Measurements from ENCODE around the gene CD300LD. TPM values are rescaled to one million over a fixed set of nuclear protein-coding genes. Genes with fewer than 3 reads are reported as not detected.

Gene CD300LD
- polyA plus RNA-seq, 1 experiment = not detected

GRCh38 chr17:74603037-74603635, 11.1 kb upstream of the CD300LD start:
- no peaks in the 10 kb centered on the region for H3K9me3 ChIP-seq (ENCODE audit: control insufficient read depth, insufficient read depth, low read length)
- no peak for DNase-seq (ENCODE audit: low read depth, low spot score)
- TF ChIP-seq CTCF (IDR thresholded peaks at IDR 0.05; ENCODE audit: low read depth, low read length) = no peak
- no peak overlapping the region for H3K27ac ChIP-seq (ENCODE audit: low read depth, low read length)
- H3K27me3 ChIP-seq (ENCODE audit: control insufficient read depth, insufficient read depth, low read length) = no peaks in the 10 kb centered on the region
- CTCF ChIA-PET = interaction anchor here (1.1 to 1.8 kb wide), 2 partner anchors 16 to 236 kb away, joined by 3 to 4 read pairs; partner anchors contain the start of gene GPR142
- POLR2A ChIA-PET = no interaction called here
- no peak overlapping the region for H3K4me3 ChIP-seq (ENCODE audit: low read depth, low read length)

- Histone ChIP-seq H3K27ac (ENCODE audit: low read depth, low read length) (no peak overlapping the region), H3K27me3 (ENCODE audit: control insufficient read depth, insufficient read depth, low read length) (no peaks in the 10 kb centered on the region), H3K4me3 (ENCODE audit: low read depth, low read length) (no peak overlapping the region), H3K9me3 (ENCODE audit: control insufficient read depth, insufficient read depth, low read length) (no peaks in the 10 kb centered on the region)
- ChIA-PET CTCF (interaction anchor here (1.1 to 1.8 kb wide), 2 partner anchors 15 to 235 kb away, joined by 3 to 4 read pairs; partner anchors contain the start of gene GPR142), POLR2A (no interaction called here)
- no peak for DNase-seq (ENCODE audit: low read depth, low spot score)
- TF ChIP-seq CTCF (IDR thresholded peaks at IDR 0.05; ENCODE audit: low read depth, low read length) = peak; percentile 56
These were observed 10.0 kb upstream of the CD300LD start for GRCh38 chr17:74601944-74602572.

- no peaks in the 10 kb centered on the region for H3K9me3 ChIP-seq (ENCODE audit: control insufficient read depth, insufficient read depth, low read length)
- CTCF ChIA-PET = no interaction called here
- POLR2A ChIA-PET = no interaction called here
- DNase-seq (ENCODE audit: low read depth, low spot score) = no peak
- TF ChIP-seq CTCF (IDR thresholded peaks at IDR 0.05; ENCODE audit: low read depth, low read length) = no peak
- no peaks in the 10 kb centered on the region for H3K27me3 ChIP-seq (ENCODE audit: control insufficient read depth, insufficient read depth, low read length)
- no peak overlapping the region for H3K4me3 ChIP-seq (ENCODE audit: low read depth, low read length)
- H3K27ac ChIP-seq (ENCODE audit: low read depth, low read length) = no peak overlapping the region
These were observed 7.4 kb upstream of the CD300LD start for GRCh38 chr17:74599448-74599939.

GRCh38 chr17:74599023-74599399, 6.9 kb upstream of the CD300LD start:
- CTCF ChIA-PET = no interaction called here
- TF ChIP-seq CTCF (IDR thresholded peaks at IDR 0.05; ENCODE audit: low read depth, low read length) = no peak
- DNase-seq (ENCODE audit: low read depth, low spot score) = no peak

GRCh38 chr17:74598346-74599022, 6.4 kb upstream of the CD300LD start:
- H3K9me3 ChIP-seq (ENCODE audit: control insufficient read depth, insufficient read depth, low read length) = no peaks in the 10 kb centered on the region
- ChIA-PET CTCF (no interaction called here), POLR2A (no interaction called here)
- H3K4me3 ChIP-seq (ENCODE audit: low read depth, low read length) = no peak overlapping the region
- TF ChIP-seq CTCF (IDR thresholded peaks at IDR 0.05; ENCODE audit: low read depth, low read length) = no peak
- H3K27ac ChIP-seq (ENCODE audit: low read depth, low read length) = no peak overlapping the region
- no peak for DNase-seq (ENCODE audit: low read depth, low spot score)
- H3K27me3 ChIP-seq (ENCODE audit: control insufficient read depth, insufficient read depth, low read length) = no peaks in the 10 kb centered on the region

More at GRCh38 chr17:74599023-74599399, 6.9 kb upstream of the CD300LD start:
- POLR2A ChIA-PET = no interaction called here
- no peaks in the 10 kb centered on the region for H3K9me3 ChIP-seq (ENCODE audit: control insufficient read depth, insufficient read depth, low read length)
- H3K4me3 ChIP-seq (ENCODE audit: low read depth, low read length) = no peak overlapping the region
- H3K27ac ChIP-seq (ENCODE audit: low read depth, low read length) = no peak overlapping the region
- no peaks in the 10 kb centered on the region for H3K27me3 ChIP-seq (ENCODE audit: control insufficient read depth, insufficient read depth, low read length)

Data from AG04450 (cell line).